ENCODE measurements around the gene LMOD2. TPM values are rescaled to one million over a fixed set of nuclear protein-coding genes. Genes with fewer than 3 reads are reported as not detected.

The LMOD2 gene
- total and polyA plus RNA-seq, 12 donors: 0.16 to 0.24 (median 0.18) TPM; not detected in 9

DNA sequence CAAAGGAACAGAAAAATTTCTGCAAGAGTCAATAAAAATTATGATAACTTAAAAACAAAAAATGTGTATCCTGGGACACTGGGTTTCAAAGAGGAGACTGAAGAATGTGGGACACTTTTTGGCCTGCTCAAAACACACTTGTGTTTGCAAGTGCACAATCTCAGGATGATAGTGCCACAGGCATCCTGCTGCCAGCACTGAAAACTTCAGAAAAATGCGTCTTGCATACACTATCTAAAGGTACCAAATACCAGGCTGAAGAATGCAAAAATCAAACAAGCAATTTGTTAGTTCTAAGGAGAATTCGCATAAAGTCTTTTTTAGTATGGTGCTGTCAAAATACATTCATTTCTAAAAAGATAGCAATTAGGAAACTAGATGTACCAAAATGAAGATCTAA is 55.0 kb downstream of the LMOD2 start:
- Histone ChIP-seq H3K4me1 (replicated peaks in 1 of 2) (peaks cover 6 to 43% of the 10 kb centered on the region in 2 donors), H3K27ac (no peak overlapping the region), H3K27me3 (no peaks in the 10 kb centered on the region), H3K9me3 (replicated peaks in 1 of 3) (no peaks in the 10 kb centered on the region), H3K36me3 (replicated peaks in 1 of 2) (peaks cover 0 to 20% of the 10 kb centered on the region in 2 donors), H3K4me3 (no peak overlapping the region)
- WGBS, 4 donors: 73 to 82% (median 74%) methylated on average over 2 of the region's 2 CpGs
- TF ChIP-seq POLR2A (IDR thresholded peaks at IDR 0.05): no peak
- TF ChIP-seq, protein P1, sequence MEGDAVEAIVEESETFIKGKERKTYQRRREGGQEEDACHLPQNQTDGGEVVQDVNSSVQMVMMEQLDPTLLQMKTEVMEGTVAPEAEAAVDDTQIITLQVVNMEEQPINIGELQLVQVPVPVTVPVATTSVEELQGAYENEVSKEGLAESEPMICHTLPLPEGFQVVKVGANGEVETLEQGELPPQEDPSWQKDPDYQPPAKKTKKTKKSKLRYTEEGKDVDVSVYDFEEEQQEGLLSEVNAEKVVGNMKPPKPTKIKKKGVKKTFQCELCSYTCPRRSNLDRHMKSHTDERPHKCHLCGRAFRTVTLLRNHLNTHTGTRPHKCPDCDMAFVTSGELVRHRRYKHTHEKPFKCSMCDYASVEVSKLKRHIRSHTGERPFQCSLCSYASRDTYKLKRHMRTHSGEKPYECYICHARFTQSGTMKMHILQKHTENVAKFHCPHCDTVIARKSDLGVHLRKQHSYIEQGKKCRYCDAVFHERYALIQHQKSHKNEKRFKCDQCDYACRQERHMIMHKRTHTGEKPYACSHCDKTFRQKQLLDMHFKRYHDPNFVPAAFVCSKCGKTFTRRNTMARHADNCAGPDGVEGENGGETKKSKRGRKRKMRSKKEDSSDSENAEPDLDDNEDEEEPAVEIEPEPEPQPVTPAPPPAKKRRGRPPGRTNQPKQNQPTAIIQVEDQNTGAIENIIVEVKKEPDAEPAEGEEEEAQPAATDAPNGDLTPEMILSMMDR (IDR thresholded peaks at IDR 0.05): no peak
- intact Hi-C loops (cut with DNase I): no loop called here
- DNase-seq: no peak

DNA sequence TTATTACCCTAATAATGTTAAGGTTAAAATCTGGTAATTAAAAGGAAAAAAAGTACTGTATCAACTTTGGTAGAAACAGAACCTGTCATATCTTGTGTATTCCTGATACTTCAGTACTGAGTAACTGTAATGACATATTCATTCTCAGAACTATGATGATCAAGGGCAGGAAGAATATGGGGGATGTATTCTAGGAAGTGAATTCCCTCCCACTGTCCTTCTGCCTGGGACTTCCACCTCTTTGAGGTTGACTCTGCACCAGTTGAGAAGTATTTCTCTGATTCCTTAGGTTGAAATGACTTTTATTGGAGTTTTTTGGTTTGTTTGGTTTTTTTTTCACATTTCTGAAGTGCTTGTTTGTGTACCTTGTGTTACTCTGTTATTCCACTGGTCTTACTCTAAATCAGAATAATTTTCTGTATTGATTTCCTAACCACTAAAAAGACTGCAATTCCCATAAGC is 56.2 kb downstream of the LMOD2 start:
- Histone ChIP-seq H3K36me3 (replicated peaks in 1 of 2) (peaks cover 0 to 10% of the 10 kb centered on the region in 2 donors), H3K4me1 (replicated peaks in 1 of 2) (peaks cover 6 to 46% of the 10 kb centered on the region in 2 donors), H3K9me3 (replicated peaks in 1 of 3) (no peaks in the 10 kb centered on the region), H3K27me3 (no peaks in the 10 kb centered on the region), H3K27ac (no peak overlapping the region), H3K4me3 (no peak overlapping the region)
- intact Hi-C loops (cut with DNase I): no loop called here
- TF ChIP-seq POLR2A (IDR thresholded peaks at IDR 0.05): no peak
- TF ChIP-seq, protein P1 (IDR thresholded peaks at IDR 0.05): no peak
- no peak for DNase-seq

GRCh38 chr7:123712619-123713018 is 57.0 kb downstream of the LMOD2 start:
- H3K27me3 ChIP-seq: no peaks in the 10 kb centered on the region
- H3K36me3 ChIP-seq (replicated peaks in 1 of 2): peaks cover 0 to 3% of the 10 kb centered on the region in 2 donors
- no peaks in the 10 kb centered on the region for H3K9me3 ChIP-seq (replicated peaks in 1 of 3)
- intact Hi-C loops (cut with DNase I): no loop called here
- DNase-seq: no peak
- no peak overlapping the region for H3K27ac ChIP-seq
- H3K4me1 ChIP-seq (replicated peaks in 1 of 2): peaks cover 6 to 46% of the 10 kb centered on the region in 2 donors
- no peak overlapping the region for H3K4me3 ChIP-seq
- 21 to 33% (median 28%) methylated on average over 1 of the region's 1 CpG for WGBS, 4 donors
- TF ChIP-seq, protein P1 (IDR thresholded peaks at IDR 0.05): no peak
- TF ChIP-seq POLR2A (IDR thresholded peaks at IDR 0.05): no peak

Other genes starting within 250 kb of the LMOD2 start
- gene IQUB, start 121.3 kb upstream of the LMOD2 start, total RNA-seq: 1 to 10 TPM in 8 of 9 donors, under 1 TPM in 1; 0.86 to 3.9 (median 1.9) TPM
- gene IQUB, start 121.3 kb upstream of the LMOD2 start, polyA plus RNA-seq: under 1 TPM; 0.54 to 0.99 (median 0.64) TPM
- gene NDUFA5, start 98.0 kb upstream of the LMOD2 start, total RNA-seq: 100 to 1,000 TPM in 6 of 9 donors, 10 to 100 TPM in 3; 39.4 to 194 (median 108) TPM
- gene NDUFA5, start 98.0 kb upstream of the LMOD2 start, polyA plus RNA-seq: 100 to 1,000 TPM; 217 to 289 (median 271) TPM
- gene ASB15, start 54.0 kb upstream of the LMOD2 start, total RNA-seq: not detected
- gene ASB15, start 54.0 kb upstream of the LMOD2 start, polyA plus RNA-seq: not detected
- 10 to 100 TPM; 16.4 to 52.1 (median 34.4) TPM for gene WASL, start 93.1 kb downstream of the LMOD2 start, total RNA-seq
- 10 to 100 TPM; 12.2 to 44.0 (median 17.9) TPM for gene WASL, start 93.1 kb downstream of the LMOD2 start, polyA plus RNA-seq
- under 1 TPM in 1 of 9 donors, not detected in 8; 0.17 TPM for gene HYAL4, start 189.3 kb downstream of the LMOD2 start, total RNA-seq
- gene HYAL4, start 189.3 kb downstream of the LMOD2 start, polyA plus RNA-seq: not detected

Data from adrenal gland (tissue), 12 donors.